T-helper 1 cell treated with Interleukin-12 subunit alpha and Interleukin-12 subunit beta and Interleukin-4 antibody, amounts not matched to agents 30 μg/mL and 1 μg/mL, for 36 hours (primary cell): Measurements from ENCODE around the gene GALNT6.

ENCODE experiments used
- H3K27ac Mint-ChIP-seq: one replicate; pipeline ENCODE4 v1.8.0; 2021; ENCODE audit warnings: mild to moderate bottlenecking, mixed read lengths
- H3K27me3 Mint-ChIP-seq: one replicate; pipeline ENCODE4 v1.8.0; 2021; ENCODE audit warnings: low read depth, mixed read lengths
- H3K36me3 Mint-ChIP-seq: one replicate; pipeline ENCODE4 v1.8.0; 2021; ENCODE audit warnings: low read depth, mixed read lengths
- H3K4me1 Mint-ChIP-seq: one replicate; pipeline ENCODE4 v1.8.0; 2021; ENCODE audit warnings: low read depth, mixed read lengths
- H3K4me3 Mint-ChIP-seq: one replicate; pipeline ENCODE4 v1.8.0; 2021; ENCODE audit warnings: mild to moderate bottlenecking, moderate library complexity, mixed read lengths
- H3K9me3 Mint-ChIP-seq: one replicate; pipeline ENCODE4 v1.8.0; 2021; ENCODE audit warnings: mixed read lengths

Gene GALNT6

DNA sequence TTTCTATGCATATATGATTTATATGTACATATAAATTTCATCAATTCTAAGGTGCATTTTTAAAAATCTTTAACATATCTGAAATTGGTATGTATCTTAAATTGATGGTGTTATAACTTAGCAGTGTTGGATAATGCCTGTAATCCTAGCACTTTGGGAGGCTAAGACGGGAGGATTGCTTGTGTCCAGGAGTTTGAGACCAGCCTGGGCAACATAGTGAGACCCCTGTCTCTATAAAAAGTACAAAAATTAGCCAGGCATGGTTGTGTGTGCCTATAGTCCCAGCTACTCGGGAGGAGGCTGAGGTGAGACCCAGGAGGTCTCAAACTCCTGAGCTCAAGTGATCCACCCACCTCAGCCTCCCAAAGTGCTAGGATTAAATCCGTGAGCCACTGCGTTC lies 6.5 kb upstream of the GALNT6 start:
- Mint-ChIP-seq H3K9me3 (no peaks in the 10 kb centered on the region), H3K36me3 (peaks cover 1% of the 10 kb centered on the region), H3K27me3 (peaks cover 39% of the 10 kb centered on the region), H3K4me1 (peaks cover 37% of the 10 kb centered on the region), H3K27ac (no peak overlapping the region), H3K4me3 (no peak overlapping the region)

DNA sequence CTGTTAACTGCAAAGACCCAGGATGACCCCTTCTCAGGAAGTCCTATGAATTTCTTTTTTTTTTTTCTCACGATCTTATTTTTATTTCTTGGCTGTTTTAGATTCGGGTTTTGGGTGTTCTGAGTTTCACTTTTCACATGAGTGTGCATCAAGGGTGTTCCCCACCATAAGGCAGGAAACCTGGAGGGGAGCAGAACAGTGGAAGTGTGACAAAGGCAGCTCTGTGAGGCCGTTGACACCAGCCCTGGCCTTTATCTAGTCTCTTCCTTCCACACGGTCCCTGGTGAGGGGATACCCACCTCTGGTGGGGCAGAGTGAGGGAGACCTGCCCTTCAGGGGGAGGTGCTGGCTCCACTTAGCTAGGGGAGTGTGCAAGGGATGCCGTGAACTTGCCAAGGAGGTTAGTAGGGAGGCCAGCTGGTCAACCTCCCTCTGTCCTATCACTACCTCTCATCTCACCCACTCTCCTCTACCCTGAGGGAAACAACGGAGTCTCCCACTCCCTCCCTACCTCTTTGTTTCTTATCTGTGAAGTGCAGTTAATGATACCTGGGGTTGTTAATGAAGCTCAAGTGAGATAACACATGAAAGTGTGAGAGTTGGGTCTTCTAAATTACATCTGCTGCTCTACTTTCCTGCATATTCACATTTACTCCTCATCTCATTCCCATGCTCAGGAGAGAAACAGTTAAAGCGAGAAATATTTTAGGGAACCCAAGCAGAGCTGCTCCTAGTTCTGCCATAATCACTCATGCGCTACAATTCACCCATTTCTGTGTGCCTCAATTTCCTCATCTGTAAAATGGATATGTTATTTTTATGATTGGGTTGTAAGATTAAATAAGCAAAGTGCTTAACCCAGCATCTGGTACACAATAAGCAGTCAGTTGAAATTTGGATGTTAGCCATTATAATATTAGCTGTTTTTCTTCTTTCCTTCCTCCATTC lies 4.4 kb upstream of the GALNT6 start:
- peaks cover 45% of the 10 kb centered on the region for H3K4me1 Mint-ChIP-seq
- H3K4me3 Mint-ChIP-seq: peak overlapping the region; percentile 50
- H3K36me3 Mint-ChIP-seq: peaks cover 4% of the 10 kb centered on the region
- H3K27me3 Mint-ChIP-seq: peaks cover 25% of the 10 kb centered on the region
- H3K27ac Mint-ChIP-seq: peak overlapping the region; percentile 68
- no peaks in the 10 kb centered on the region for H3K9me3 Mint-ChIP-seq

DNA sequence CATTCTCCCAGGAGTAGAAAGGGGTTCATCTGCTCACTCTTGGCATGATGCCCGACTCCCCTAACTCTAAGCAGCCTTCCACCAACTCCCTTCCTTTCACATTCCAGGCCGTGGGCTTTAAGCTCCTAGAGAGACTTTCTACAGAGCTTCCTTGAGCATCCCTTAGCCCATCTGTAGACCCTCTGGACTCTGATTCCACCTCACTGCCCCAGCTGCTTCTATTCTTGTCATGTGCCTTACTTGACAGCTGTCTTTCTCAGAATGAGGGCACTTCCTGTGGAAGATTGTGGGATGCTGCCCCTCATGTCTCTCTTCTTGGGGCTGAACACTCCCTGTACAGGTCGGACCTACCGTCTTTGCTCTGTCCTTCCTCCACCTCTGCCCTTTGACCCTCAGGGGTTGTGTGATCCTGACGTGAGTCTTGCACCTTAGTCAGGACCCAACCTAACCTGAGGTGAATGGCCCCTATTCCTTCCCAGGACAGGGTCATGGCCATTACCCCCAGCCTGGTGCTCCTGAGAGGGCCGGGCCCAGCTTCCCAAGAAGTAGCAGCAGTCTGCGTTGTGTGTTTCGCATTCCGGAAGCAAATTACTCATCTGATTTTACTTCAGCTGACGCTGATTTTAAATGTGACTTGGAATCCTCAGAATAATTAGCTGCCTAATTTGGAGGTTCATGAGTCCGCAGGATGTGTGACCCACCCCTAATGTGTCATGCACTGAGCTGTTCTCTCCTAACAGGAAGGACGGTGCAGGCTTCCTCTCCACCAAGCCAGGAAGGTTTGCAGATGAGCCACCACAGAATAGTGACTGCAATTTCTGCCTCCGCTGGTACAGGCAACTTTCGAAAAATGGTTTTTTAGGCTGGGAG lies 2.7 kb upstream of the GALNT6 start:
- Mint-ChIP-seq H3K4me1 (peaks cover 54% of the 10 kb centered on the region), H3K36me3 (peaks cover 4% of the 10 kb centered on the region), H3K9me3 (no peaks in the 10 kb centered on the region), H3K4me3 (peak overlapping the region; percentile 77), H3K27me3 (peaks cover 15% of the 10 kb centered on the region), H3K27ac (peak overlapping the region; percentile 87)

DNA sequence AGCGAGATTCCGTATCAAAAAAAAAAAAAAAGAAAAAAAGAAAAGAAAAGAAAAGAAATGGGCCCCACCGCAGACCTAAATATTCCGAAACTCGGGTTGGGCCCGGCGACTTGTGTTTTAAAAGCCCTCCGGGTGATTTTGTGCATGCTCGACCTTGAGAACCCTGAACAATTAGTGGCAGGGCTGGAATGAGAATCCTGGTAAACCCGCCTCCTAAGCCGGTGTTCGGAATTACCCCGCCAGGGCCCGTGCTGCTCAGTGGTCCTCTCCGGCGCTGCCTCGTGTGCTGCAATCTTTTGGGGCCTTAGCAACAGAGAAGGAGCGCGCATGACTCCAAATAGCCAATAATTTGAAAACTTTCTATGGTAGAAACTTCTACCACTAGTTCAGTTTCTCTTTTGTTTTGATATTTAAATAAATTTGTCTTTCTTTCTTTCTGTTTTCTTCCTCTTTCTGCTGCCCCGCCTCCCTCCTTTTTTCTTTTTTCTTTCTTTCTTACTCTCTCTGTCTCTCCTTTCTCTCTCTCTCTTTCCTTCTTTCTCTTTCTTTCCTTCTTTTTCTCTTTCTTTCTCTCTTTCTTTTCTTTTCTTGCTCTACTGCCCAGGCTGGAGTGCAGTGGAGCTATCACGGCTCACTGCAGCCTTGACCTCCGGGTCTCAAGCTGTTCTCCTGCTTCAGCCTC lies 1.5 kb upstream of the GALNT6 start:
- Mint-ChIP-seq H3K27me3 (peaks cover 13% of the 10 kb centered on the region), H3K27ac (peak overlapping the region; percentile 87)

DNA sequence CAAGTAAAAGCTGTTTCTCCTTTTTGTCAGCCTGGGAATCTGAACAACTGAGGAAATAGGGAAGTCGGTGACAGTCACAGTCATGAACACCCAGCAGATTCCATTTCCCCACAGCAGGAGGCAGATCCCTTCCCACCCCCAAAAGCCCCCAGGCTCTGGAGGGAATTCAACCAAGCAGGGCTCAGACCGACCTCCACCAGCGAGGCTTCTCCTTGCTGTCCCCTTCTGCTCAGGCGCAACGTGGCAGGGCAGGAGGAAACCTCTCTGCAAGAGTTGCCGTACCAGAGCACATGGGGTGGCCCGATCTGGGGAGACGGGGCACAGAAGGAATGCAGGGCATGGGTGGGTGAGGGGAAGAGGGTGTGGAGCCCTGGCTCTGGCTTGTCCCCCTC lies 319 bp downstream of the GALNT6 start:
- peak overlapping the region; percentile 89 for H3K4me3 Mint-ChIP-seq
- peaks cover 5% of the 10 kb centered on the region for H3K36me3 Mint-ChIP-seq
- H3K9me3 Mint-ChIP-seq: no peaks in the 10 kb centered on the region
- H3K27ac Mint-ChIP-seq: peak overlapping the region; percentile 55
- peaks cover 56% of the 10 kb centered on the region for H3K4me1 Mint-ChIP-seq
- peaks cover 9% of the 10 kb centered on the region for H3K27me3 Mint-ChIP-seq

More for the DNA sequence above, 1.5 kb upstream of the GALNT6 start:
- peak overlapping the region; percentile 77 for H3K4me3 Mint-ChIP-seq
- peaks cover 4% of the 10 kb centered on the region for H3K36me3 Mint-ChIP-seq
- no peaks in the 10 kb centered on the region for H3K9me3 Mint-ChIP-seq
- H3K4me1 Mint-ChIP-seq: peaks cover 58% of the 10 kb centered on the region

DNA sequence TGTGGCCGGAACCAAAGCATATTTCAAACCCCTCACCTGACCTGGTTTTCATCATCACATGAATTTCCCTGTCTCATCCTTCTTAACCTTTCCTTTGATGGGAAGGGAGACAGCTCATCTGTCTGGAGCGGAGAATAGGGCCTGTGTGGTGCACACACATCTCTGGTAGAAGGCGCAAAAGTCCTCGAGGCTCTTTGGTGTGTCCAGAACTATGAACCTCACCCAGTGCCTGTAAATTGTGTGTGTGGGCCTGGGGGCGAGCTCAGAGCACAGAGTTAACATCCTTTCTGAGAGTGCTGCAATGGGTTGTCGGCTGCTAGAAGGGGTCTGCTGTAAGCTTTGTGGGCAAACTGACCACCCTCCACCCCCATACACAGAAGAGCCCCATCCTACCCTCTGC lies 749 bp downstream of the GALNT6 start:
- Mint-ChIP-seq H3K27me3 (peaks cover 13% of the 10 kb centered on the region), H3K4me1 (peaks cover 52% of the 10 kb centered on the region), H3K9me3 (no peaks in the 10 kb centered on the region), H3K27ac (peak overlapping the region; percentile 55), H3K4me3 (peak overlapping the region; percentile 89), H3K36me3 (peaks cover 5% of the 10 kb centered on the region)

DNA sequence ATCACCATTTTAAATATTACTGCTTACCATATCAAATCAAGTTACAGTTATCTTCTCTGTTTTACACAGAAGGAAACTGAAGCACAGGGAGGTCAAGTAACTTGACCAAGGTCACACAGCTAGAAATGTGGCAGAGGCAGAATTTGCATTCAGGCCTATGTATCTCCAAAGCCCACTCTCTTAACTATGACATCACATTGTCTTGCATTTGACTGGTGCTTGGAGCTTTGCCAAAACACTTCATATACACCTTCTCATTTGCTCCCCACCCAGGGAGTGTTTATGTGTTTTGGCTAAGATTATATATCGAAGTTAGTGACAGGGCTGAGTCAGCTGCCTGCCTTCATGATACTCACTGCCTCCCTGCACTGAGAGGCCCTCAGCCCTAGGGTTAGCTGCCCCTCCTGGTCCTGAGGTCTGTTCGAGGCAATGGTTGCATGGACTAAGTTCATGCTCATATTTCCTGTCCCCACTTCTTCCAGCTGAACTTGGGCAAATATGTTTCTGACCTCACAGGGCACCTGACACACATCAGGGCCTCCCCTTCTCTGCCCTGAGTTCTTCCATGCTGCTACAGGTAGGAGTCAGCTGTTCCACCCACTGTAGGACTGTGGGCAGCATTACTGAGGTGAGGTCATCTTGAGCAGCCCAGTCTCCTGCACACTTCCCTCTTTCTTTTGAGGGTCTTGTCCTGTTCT lies 1.8 kb downstream of the GALNT6 start:
- no peak overlapping the region for H3K4me3 Mint-ChIP-seq
- H3K9me3 Mint-ChIP-seq: no peaks in the 10 kb centered on the region
- H3K27me3 Mint-ChIP-seq: peaks cover 14% of the 10 kb centered on the region

DNA sequence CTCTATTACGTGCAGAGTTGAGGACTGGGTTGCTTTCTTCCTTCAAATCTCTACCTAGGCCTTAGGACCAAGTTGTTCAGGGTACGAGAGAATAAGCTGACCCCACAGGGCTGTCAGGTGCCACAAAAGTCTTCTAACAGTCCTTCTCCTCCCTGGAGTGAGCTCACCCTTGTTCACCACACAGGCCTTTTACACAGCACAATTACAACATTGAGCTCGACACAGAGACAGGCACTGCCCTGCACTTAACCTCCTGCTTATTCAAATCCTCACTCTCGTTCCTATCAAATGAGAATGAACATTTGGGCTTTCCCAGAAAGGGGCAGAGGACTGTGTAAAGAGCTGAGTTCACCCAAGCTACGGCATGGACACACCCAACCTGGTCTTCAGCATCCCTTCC lies 2.4 kb downstream of the GALNT6 start:
- H3K4me1 Mint-ChIP-seq: peaks cover 42% of the 10 kb centered on the region
- H3K9me3 Mint-ChIP-seq: no peaks in the 10 kb centered on the region
- peaks cover 14% of the 10 kb centered on the region for H3K27me3 Mint-ChIP-seq
- H3K36me3 Mint-ChIP-seq: peaks cover 5% of the 10 kb centered on the region
- H3K27ac Mint-ChIP-seq: no peak overlapping the region
- H3K4me3 Mint-ChIP-seq: no peak overlapping the region

More for the DNA sequence above, 1.8 kb downstream of the GALNT6 start:
- no peak overlapping the region for H3K27ac Mint-ChIP-seq
- H3K4me1 Mint-ChIP-seq: peaks cover 43% of the 10 kb centered on the region
- peaks cover 5% of the 10 kb centered on the region for H3K36me3 Mint-ChIP-seq

DNA sequence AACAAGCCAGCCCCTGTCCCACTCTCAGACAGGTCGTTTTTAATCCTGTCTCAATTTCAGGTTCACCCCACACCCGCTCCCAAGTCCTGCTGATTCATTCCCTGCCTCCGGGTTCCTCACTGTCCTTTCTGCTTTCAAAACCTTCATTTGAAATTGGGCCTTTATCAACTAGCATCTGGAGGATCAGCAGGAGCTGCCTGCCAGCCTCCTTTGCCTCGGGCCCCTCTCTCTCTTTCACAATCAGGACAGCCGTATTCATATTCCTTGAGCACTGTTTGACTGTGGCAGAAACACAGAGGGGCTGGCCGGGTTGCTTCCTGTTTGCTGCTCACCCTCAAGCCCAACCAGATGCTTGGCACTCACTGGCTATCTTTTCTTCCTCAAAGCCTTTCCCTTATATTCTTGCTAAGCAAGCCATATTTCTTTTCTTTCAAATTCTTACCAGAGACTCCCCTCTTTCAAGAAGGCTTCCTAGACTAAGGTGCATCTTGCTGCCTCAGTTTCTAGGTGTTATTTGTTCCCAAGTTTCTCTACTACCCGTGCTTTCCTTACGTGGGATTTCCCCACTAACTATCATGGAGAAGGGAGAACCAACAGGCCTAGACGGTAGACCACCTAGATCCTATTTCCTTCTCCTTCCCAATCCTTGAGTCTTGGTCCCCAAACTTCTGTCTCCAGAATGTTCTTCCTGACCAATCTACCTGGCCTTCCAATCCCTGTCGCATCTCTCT lies 3.0 kb downstream of the GALNT6 start:
- Mint-ChIP-seq H3K9me3 (no peaks in the 10 kb centered on the region), H3K27ac (no peak overlapping the region), H3K36me3 (peaks cover 6% of the 10 kb centered on the region), H3K4me3 (no peak overlapping the region), H3K27me3 (peaks cover 14% of the 10 kb centered on the region), H3K4me1 (peaks cover 42% of the 10 kb centered on the region)

DNA sequence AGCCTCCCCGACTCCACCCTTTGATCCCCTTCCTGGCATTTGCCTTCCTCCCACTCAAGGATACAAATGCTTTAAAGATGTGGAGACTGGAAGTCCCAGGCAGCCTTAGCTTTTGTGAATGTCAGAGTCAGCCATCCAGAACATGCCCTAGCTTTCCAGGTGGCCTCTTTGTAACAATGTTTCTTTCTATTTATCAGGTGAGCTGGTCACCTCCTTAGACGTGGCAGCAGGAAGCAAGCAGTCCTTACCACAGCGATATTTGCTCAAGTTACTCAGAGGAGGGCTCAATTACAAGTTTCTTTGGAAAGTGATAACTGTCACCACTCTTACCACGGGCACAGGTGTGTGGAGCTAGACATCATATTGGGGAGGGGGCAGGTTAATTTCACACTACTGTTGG lies 4.9 kb downstream of the GALNT6 start:
- H3K4me3 Mint-ChIP-seq: no peak overlapping the region
- no peaks in the 10 kb centered on the region for H3K9me3 Mint-ChIP-seq
- H3K27ac Mint-ChIP-seq: no peak overlapping the region
- H3K36me3 Mint-ChIP-seq: peaks cover 11% of the 10 kb centered on the region
- peaks cover 14% of the 10 kb centered on the region for H3K27me3 Mint-ChIP-seq
- H3K4me1 Mint-ChIP-seq: peaks cover 43% of the 10 kb centered on the region

DNA sequence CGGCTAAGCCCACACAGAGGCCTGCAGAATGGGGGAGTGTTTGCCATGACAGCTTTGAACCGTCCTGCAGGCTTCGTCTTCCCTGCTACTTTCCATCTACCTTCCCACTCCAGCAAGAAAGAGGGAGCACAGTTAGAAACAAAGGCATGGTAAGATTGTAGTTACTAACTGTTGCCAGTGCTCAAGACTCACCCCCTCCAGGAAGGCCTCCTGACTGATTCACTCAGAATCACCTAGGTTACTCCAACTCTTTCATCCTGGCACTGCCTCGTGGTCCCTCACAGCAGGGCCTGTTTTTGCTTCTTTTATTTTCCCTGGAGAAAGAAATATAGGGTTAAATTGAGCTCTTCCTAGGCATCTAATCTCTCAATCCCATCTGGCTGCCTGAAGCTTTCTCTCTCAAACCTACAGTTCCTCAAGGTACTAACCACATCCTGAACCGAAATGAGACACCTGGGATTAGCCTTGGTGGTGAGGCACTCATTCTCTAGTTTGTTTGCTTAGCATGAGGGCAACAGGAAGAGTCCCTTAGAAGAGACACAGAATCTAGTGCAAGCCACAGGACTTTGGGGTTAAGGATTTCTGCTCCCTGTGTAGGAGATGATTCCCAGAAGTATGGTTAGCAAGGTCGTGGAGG lies 7.8 kb downstream of the GALNT6 start:
- peak overlapping the region; percentile 42 for H3K27ac Mint-ChIP-seq
- peaks cover 23% of the 10 kb centered on the region for H3K4me1 Mint-ChIP-seq
- H3K4me3 Mint-ChIP-seq: no peak overlapping the region
- H3K27me3 Mint-ChIP-seq: peaks cover 12% of the 10 kb centered on the region
- H3K9me3 Mint-ChIP-seq: no peaks in the 10 kb centered on the region
- peaks cover 12% of the 10 kb centered on the region for H3K36me3 Mint-ChIP-seq

DNA sequence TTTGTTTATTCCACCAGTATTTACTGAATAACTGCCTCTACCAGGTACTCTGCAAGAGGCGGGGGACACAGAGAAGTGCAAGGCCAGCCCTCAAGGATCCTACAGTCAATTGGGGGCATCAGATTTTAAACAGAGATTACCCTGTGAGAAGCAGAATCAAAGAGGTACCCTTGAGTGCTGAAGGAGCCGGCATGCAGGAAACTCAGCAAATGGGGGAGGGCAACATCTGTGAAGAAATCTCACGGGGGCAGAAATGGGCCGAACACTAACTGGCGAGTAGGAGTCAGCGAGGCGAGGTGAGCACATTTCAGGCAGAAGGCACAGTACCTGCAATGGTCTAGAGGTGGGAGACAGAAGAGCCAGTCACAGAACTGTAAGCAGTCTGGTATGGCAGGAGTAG lies 9.0 kb downstream of the GALNT6 start:
- Mint-ChIP-seq H3K27me3 (peaks cover 12% of the 10 kb centered on the region), H3K36me3 (peaks cover 18% of the 10 kb centered on the region), H3K9me3 (no peaks in the 10 kb centered on the region), H3K27ac (no peak overlapping the region), H3K4me1 (peaks cover 25% of the 10 kb centered on the region), H3K4me3 (no peak overlapping the region)
